HepG2 (cell line): ENCODE results near the gene C10orf90. TPM values are rescaled to one million over a fixed set of nuclear protein-coding genes. Genes with fewer than 3 reads are reported as not detected.

ENCODE experiments used
- ATAC-seq: fragments of 200-7000 bp; cut with Tn5 transposase; 3 replicates; pipeline ENCODE4 v1.9.1; 2020; ENCODE audit warnings: mild to moderate bottlenecking, moderate library complexity
- BruUV-seq: library from RNA; stranded (reverse); fragments of 400-500 nt; replicated peaks from 2 replicates; lab custom pipeline; 2021; lab: Mats Ljungman, UMichigan
- CTCF ChIA-PET: fragments of 300-600 bp; formaldehyde crosslinking; extraction: SDS; loops from one replicate; lab custom pipeline; 2021; ENCODE audit warnings: low total read pairs, inconsistent platforms, low intra/inter-chr PET ratio; lab: Yijun Ruan, JAX
- POLR2A ChIA-PET: fragments of 350-600 bp; sonication (Branson Sonifier 250); formaldehyde crosslinking; loops from one replicate; lab custom pipeline; 2020; ENCODE audit warnings: antibody characterized with exemption, inconsistent platforms; lab: Yijun Ruan, JAX
- DNase-seq: peaks from one replicate; pipeline ENCODE4 v3.0.0-alpha.2; 2015; ENCODE audit warnings: low spot score
- FAIRE-seq: peaks from 3 replicates; lab custom pipeline; 2011; peaks lifted over from hg19 to GRCh38; lab: Jason Lieb, UNC
- H2AFZ ChIP-seq: one replicate; pipeline ENCODE4 v1.6.1; 2011; ENCODE audit warnings: low read length, inconsistent platforms
- H3K27ac ChIP-seq: fragments of 300-600 bp; 3 replicates; pipeline ENCODE4 v1.8.0; 2011; ENCODE audit warnings: mixed run types, mild to moderate bottlenecking, mixed read lengths, low read length, inconsistent platforms; ENCODE audit not compliant: insufficient read depth; ENCODE audit errors: extremely low read length
- H3K27me3 ChIP-seq, 2 experiments: fragments of 200-600 bp in 1 of 2; 2 replicates in 1 of 2; 3 replicates in 1 of 2; pipeline versions ENCODE4 v1.6.0 to v1.8.0; 2011; ENCODE audit warnings: low read length in 2 of 2, mild to moderate bottlenecking in 2 of 2, moderate library complexity in 2 of 2, inconsistent platforms in 1 of 2; ENCODE audit not compliant: insufficient read depth in 2 of 2, control insufficient read depth in 1 of 2
- H3K36me3 ChIP-seq, 2 experiments: fragments of 200-600 bp in 1 of 2; replicated peaks in 1 of 2; 2 replicates in 1 of 2; 3 replicates in 1 of 2; pipeline versions ENCODE4 v1.5.1 to v1.8.0; 2011; ENCODE audit warnings: low read length in 2 of 2, inconsistent platforms in 1 of 2; ENCODE audit not compliant: insufficient read depth in 2 of 2, control insufficient read depth in 1 of 2
- H3K4me1 ChIP-seq: 2 replicates; pipeline ENCODE4 v1.5.1; 2012; ENCODE audit warnings: low read length, inconsistent platforms; ENCODE audit not compliant: insufficient read depth
- H3K4me2 ChIP-seq: 2 replicates; pipeline ENCODE4 v1.6.0; 2011; ENCODE audit warnings: low read depth, low read length, inconsistent platforms
- H3K4me3 ChIP-seq, 3 experiments: fragments of 200-600 bp in 1 of 3; sonication (generic), shearing (Covaris generic) in 1 of 3; replicated peaks in 1 of 3; 2 replicates each; pipeline ENCODE4 v1.5.1; 2011 to 2016; ENCODE audit warnings: low read length in 3 of 3, inconsistent platforms in 2 of 3, low read depth in 2 of 3, mild to moderate bottlenecking in 2 of 3, control low read depth in 1 of 3, mixed read lengths in 1 of 3; ENCODE audit not compliant: insufficient read depth in 1 of 3
- H3K79me2 ChIP-seq: one replicate; pipeline ENCODE4 v1.6.1; 2011; ENCODE audit warnings: low read length, inconsistent platforms; ENCODE audit not compliant: insufficient read depth
- H3K9ac ChIP-seq: 2 replicates; pipeline ENCODE4 v1.6.0; 2011; ENCODE audit warnings: mild to moderate bottlenecking, low read depth, low read length, inconsistent platforms; ENCODE audit not compliant: insufficient read depth
- H3K9me3 ChIP-seq: 2 replicates; pipeline ENCODE4 v1.5.1; 2012; ENCODE audit warnings: mild to moderate bottlenecking, low read length
- H4K20me1 ChIP-seq: 2 replicates; pipeline ENCODE4 v1.6.0; 2011; ENCODE audit warnings: inconsistent platforms, mild to moderate bottlenecking, low read length, moderate library complexity; ENCODE audit not compliant: insufficient read depth
- FOSL2 ChIP-seq: sonication (generic); formaldehyde crosslinking; IDR thresholded peaks from 2 replicates; pipeline ENCODE4 v1.4.0; 2020; ENCODE audit warnings: missing genetic modification reagents
- KDM6A ChIP-seq: IDR thresholded peaks from 2 replicates; pipeline ENCODE4 v1.6.1; 2016; ENCODE audit warnings: low read depth
- MED13 ChIP-seq: sonication (generic); formaldehyde crosslinking; IDR thresholded peaks from 2 replicates; pipeline ENCODE4 v1.5.0; 2020; ENCODE audit warnings: missing genetic modification reagents
- NONO ChIP-seq, 2 experiments: fragments of 450-650 bp in 1 of 2; sonication (generic) in 1 of 2; formaldehyde crosslinking in 1 of 2; IDR thresholded peaks in 1 of 2; conservative IDR thresholded peaks in 1 of 2; 2 replicates each; pipeline versions ENCODE4 v1.6.1 to v1.8.0; 2017 to 2022; ENCODE audit warnings: mild to moderate bottlenecking in 1 of 2, missing genetic modification reagents in 1 of 2, moderate library complexity in 1 of 2
- ZMYM2 ChIP-seq: sonication (generic); formaldehyde crosslinking; IDR thresholded peaks from 2 replicates; pipeline ENCODE4 v1.8.0; 2022; ENCODE audit warnings: mild to moderate bottlenecking, missing genetic modification reagents
- in situ Hi-C: cut with HindIII; loops from 2 replicates; pipeline ENCODE4 v1.10.0; 2017; ENCODE audit warnings: low pct_unique_long_range_greater_than_20kb; ENCODE audit not compliant: extremely low pct_ligation_motif_present
- intact Hi-C: fragments of 100-400 bp; cut with micrococcal nuclease; formaldehyde crosslinking; loops from one replicate; pipeline ENCODE4 v1.10.0; 2022; ENCODE audit not compliant: unreplicated experiment
- polyA plus RNA-seq, 8 experiments: library from polyadenylated mRNA; depleted of rRNA in 3 of 8; stranded (reverse) in 7 of 8; unstranded in 1 of 8; fragments of >200 nt; fragmentation: Illumina TruSeq in 4 of 8; extraction: Trizol in 4 of 8; gene quantifications; 2 replicates each; pipeline versions ENCODE4 v1.2.1 to v1.2.3, GENCODE V29; 2011 to 2016; ENCODE audit warnings: low read depth in 4 of 8, missing spikeins in 1 of 8, mixed read lengths in 1 of 8; ENCODE audit not compliant: insufficient read depth in 1 of 8
- total RNA-seq, 5 experiments: library from RNA; depleted of rRNA; stranded (reverse); fragments of >200 nt; fragmentation: Illumina TruSeq; extraction: Trizol; gene quantifications; 2 replicates each; pipeline ENCODE4 v1.2.3, GENCODE V29; 2016; ENCODE audit warnings: low read depth in 1 of 5
- TF ChIP-seq, protein P1 (sequence below): sonication (generic); formaldehyde crosslinking; IDR thresholded peaks from 2 replicates; pipeline ENCODE4 v1.8.0; 2022; ENCODE audit warnings: mild to moderate bottlenecking, missing genetic modification reagents; ENCODE audit not compliant: insufficient replicate concordance
- TF ChIP-seq, protein P2 (sequence below): sonication (generic); formaldehyde crosslinking; conservative IDR thresholded peaks from 2 replicates; pipeline ENCODE4 v1.4.0; 2020; ENCODE audit warnings: missing genetic modification reagents
- TF ChIP-seq, protein P3 (sequence below): sonication (generic); formaldehyde crosslinking; IDR thresholded peaks from 2 replicates; pipeline ENCODE4 v1.8.0; 2022; ENCODE audit warnings: missing genetic modification reagents, mild to moderate bottlenecking, inconsistent platforms, borderline replicate concordance

C10orf90 gene
- total and polyA plus RNA-seq, 2 of the 13 experiments (the other 11 are each of a cell fraction or from before 2014, with no cell fraction given), result not detected

DNA sequence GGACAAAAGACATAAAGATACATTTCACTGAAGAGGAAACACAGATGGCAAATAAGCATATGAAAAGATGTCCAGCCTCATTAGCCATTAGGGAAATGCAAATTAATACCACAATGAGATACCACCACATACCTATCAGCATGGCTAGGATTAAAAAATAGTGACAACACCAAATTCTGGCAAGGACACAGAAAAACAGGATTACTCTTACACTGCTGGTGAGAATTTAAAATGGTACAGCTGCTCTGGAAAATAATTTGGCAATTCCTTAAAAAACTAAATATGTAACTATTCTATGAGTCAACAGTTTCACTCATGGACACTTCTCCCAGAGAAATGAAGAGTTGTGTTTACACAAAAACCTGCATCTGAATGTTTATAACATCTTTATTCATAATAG is 121.1 kb downstream of the C10orf90 start:
- H3K79me2 ChIP-seq, result no peaks in the 10 kb centered on the region
- intact Hi-C loops (no loop called here), in situ Hi-C loops (no loop called here)
- FAIRE-seq (no peak), DNase-seq (no peak), ATAC-seq (no peak)
- CTCF ChIA-PET, result no interaction called here
- no peaks in the 10 kb centered on the region for H3K36me3 ChIP-seq
- H3K9ac ChIP-seq, result no peak overlapping the region
- H3K4me3 ChIP-seq, result no peak overlapping the region
- no peaks in the 10 kb centered on the region for H4K20me1 ChIP-seq
- H3K27ac ChIP-seq, result no peak overlapping the region
- no peaks in the 10 kb centered on the region for H3K9me3 ChIP-seq
- no peaks in the 10 kb centered on the region for H3K27me3 ChIP-seq
- H3K4me2 ChIP-seq, result no peak overlapping the region
- POLR2A ChIA-PET, result no interaction called here
- H2AFZ ChIP-seq, result no peak overlapping the region
- TF ChIP-seq KDM6A (CRISPR knock-in tag) (no peak), MED13 (CRISPR knock-in tag) (no peak), FOSL2 (CRISPR knock-in tag) (no peak), NONO (IDR thresholded peaks at IDR 0.05) (no peak), NONO (CRISPR knock-in tag; conservative IDR thresholded peaks at IDR 0.05) (no peak), ZMYM2 (CRISPR knock-in tag) (no peak)
- TF ChIP-seq, protein P1, sequence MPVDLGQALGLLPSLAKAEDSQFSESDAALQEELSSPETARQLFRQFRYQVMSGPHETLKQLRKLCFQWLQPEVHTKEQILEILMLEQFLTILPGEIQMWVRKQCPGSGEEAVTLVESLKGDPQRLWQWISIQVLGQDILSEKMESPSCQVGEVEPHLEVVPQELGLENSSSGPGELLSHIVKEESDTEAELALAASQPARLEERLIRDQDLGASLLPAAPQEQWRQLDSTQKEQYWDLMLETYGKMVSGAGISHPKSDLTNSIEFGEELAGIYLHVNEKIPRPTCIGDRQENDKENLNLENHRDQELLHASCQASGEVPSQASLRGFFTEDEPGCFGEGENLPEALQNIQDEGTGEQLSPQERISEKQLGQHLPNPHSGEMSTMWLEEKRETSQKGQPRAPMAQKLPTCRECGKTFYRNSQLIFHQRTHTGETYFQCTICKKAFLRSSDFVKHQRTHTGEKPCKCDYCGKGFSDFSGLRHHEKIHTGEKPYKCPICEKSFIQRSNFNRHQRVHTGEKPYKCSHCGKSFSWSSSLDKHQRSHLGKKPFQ (CRISPR knock-in tag), result no peak
- TF ChIP-seq, protein P2, sequence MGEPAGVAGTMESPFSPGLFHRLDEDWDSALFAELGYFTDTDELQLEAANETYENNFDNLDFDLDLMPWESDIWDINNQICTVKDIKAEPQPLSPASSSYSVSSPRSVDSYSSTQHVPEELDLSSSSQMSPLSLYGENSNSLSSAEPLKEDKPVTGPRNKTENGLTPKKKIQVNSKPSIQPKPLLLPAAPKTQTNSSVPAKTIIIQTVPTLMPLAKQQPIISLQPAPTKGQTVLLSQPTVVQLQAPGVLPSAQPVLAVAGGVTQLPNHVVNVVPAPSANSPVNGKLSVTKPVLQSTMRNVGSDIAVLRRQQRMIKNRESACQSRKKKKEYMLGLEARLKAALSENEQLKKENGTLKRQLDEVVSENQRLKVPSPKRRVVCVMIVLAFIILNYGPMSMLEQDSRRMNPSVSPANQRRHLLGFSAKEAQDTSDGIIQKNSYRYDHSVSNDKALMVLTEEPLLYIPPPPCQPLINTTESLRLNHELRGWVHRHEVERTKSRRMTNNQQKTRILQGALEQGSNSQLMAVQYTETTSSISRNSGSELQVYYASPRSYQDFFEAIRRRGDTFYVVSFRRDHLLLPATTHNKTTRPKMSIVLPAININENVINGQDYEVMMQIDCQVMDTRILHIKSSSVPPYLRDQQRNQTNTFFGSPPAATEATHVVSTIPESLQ (CRISPR knock-in tag), result no peak
- TF ChIP-seq, protein P3, sequence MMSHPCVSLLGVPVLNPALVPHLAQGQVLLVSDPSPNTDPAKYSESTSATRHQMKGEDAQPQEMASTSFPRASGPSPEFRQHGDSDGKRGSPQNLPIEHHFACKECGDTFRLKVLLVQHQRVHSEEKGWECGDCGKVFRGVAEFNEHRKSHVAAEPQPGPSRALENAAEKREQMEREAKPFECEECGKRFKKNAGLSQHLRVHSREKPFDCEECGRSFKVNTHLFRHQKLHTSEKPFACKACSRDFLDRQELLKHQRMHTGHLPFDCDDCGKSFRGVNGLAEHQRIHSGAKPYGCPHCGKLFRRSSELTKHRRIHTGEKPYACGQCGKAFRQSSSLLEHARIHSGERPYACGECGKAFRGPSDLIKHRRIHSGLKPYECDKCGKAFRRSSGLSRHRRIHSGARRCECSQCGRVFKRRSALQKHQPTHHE (CRISPR knock-in tag), result no peak
- no TSS peak for BruUV-seq
- no peaks in the 10 kb centered on the region for H3K4me1 ChIP-seq
